H9 (cell line): ENCODE measurements around the gene TIFAB. TPM values are rescaled to one million over a fixed set of nuclear protein-coding genes. Genes with fewer than 3 reads are reported as not detected.

Experiments
- DNase-seq: peaks from one replicate; pipeline ENCODE4 v3.0.0-alpha.2; 2017
- H2AFZ ChIP-seq: one replicate; pipeline ENCODE4 v1.6.1; 2013; ENCODE audit warnings: mild to moderate bottlenecking, low read length, control low read depth, moderate library complexity
- H2AK5ac ChIP-seq: 2 replicates; pipeline ENCODE4 v1.6.1; 2013; ENCODE audit warnings: low read length, control low read depth, mixed read lengths; ENCODE audit not compliant: insufficient read length
- H2BK120ac ChIP-seq: one replicate; pipeline ENCODE4 v1.6.1; 2013; ENCODE audit warnings: low read depth, mild to moderate bottlenecking, low read length, control low read depth, inconsistent platforms; ENCODE audit not compliant: poor library complexity, severe bottlenecking
- H2BK12ac ChIP-seq: 2 replicates; pipeline ENCODE4 v1.6.1; 2013; ENCODE audit warnings: low read length, control low read depth, mixed read lengths, low read depth; ENCODE audit not compliant: insufficient read length
- H2BK15ac ChIP-seq: 2 replicates; pipeline ENCODE4 v1.6.1; 2013; ENCODE audit warnings: low read depth, low read length, control low read depth
- H2BK20ac ChIP-seq: one replicate; pipeline ENCODE4 v1.6.1; 2013; ENCODE audit warnings: low read depth, mild to moderate bottlenecking, low read length, control low read depth, inconsistent platforms; ENCODE audit not compliant: poor library complexity, severe bottlenecking
- H2BK5ac ChIP-seq: 2 replicates; pipeline ENCODE4 v1.6.1; 2013; ENCODE audit warnings: low read length, control low read depth, mixed read lengths; ENCODE audit not compliant: insufficient read length
- H3K14ac ChIP-seq: 2 replicates; pipeline ENCODE4 v1.6.1; 2013; ENCODE audit warnings: low read length, control low read depth; ENCODE audit not compliant: insufficient read depth
- H3K18ac ChIP-seq: 2 replicates; pipeline ENCODE4 v1.6.1; 2013; ENCODE audit warnings: low read depth, mild to moderate bottlenecking, mixed read lengths, low read length, control low read depth; ENCODE audit not compliant: insufficient read length
- H3K23ac ChIP-seq: 2 replicates; pipeline ENCODE4 v1.6.1; 2013; ENCODE audit warnings: low read length, control low read depth, mixed read lengths, low read depth; ENCODE audit not compliant: insufficient read length
- H3K23me2 ChIP-seq: 2 replicates; pipeline ENCODE4 v1.6.1; 2013; ENCODE audit warnings: low read depth, mild to moderate bottlenecking, mixed read lengths, low read length, control low read depth; ENCODE audit not compliant: insufficient read length, poor library complexity, severe bottlenecking
- H3K27ac ChIP-seq: 2 replicates; pipeline ENCODE4 v1.5.1; 2013; ENCODE audit warnings: low read length, control low read depth, mixed read lengths, low read depth; ENCODE audit not compliant: insufficient read length
- H3K27me3 ChIP-seq: 2 replicates; pipeline ENCODE4 v1.6.1; 2013; ENCODE audit warnings: low read length, control low read depth, inconsistent platforms; ENCODE audit not compliant: insufficient read depth
- H3K4ac ChIP-seq: 2 replicates; pipeline ENCODE4 v1.6.1; 2013; ENCODE audit warnings: low read depth, mild to moderate bottlenecking, control low read depth, inconsistent platforms, low read length, moderate library complexity
- H3K4me1 ChIP-seq: 2 replicates; pipeline ENCODE4 v1.6.1; 2013; ENCODE audit warnings: low read length, control low read depth, inconsistent platforms; ENCODE audit not compliant: insufficient read depth
- H3K4me2 ChIP-seq: 2 replicates; pipeline ENCODE4 v1.6.1; 2013; ENCODE audit warnings: low read length, control low read depth, mixed read lengths; ENCODE audit not compliant: insufficient read length, insufficient read depth
- H3K56ac ChIP-seq: 2 replicates; pipeline ENCODE4 v1.6.1; 2013; ENCODE audit warnings: low read depth, mild to moderate bottlenecking, mixed read lengths, low read length, control low read depth; ENCODE audit not compliant: insufficient read length
- H3K79me1 ChIP-seq: 2 replicates; pipeline ENCODE4 v1.6.1; 2013; ENCODE audit warnings: low read depth, mild to moderate bottlenecking, moderate library complexity, low read length, control low read depth, inconsistent platforms; ENCODE audit not compliant: insufficient read depth, poor library complexity, severe bottlenecking
- H3K79me2 ChIP-seq: 2 replicates; pipeline ENCODE4 v1.6.1; 2013; ENCODE audit warnings: low read length, control low read depth, inconsistent platforms; ENCODE audit not compliant: insufficient read depth
- H3K9ac ChIP-seq: 2 replicates; pipeline ENCODE4 v1.6.1; 2013; ENCODE audit warnings: low read length, control low read depth, mixed read lengths; ENCODE audit not compliant: insufficient read length; ENCODE audit errors: extremely low read depth
- H3K9me3 ChIP-seq: one replicate; pipeline ENCODE4 v1.6.1; 2013; ENCODE audit warnings: low read depth, low read length, inconsistent platforms; ENCODE audit not compliant: control insufficient read depth
- H3T11ph ChIP-seq: one replicate; pipeline ENCODE4 v1.6.1; 2013; ENCODE audit warnings: mild to moderate bottlenecking, low read length, control low read depth, inconsistent platforms
- H4K20me1 ChIP-seq: one replicate; pipeline ENCODE4 v1.6.1; 2013; ENCODE audit not compliant: control insufficient read depth, insufficient read length, insufficient read depth
- H4K5ac ChIP-seq: 2 replicates; pipeline ENCODE4 v1.6.1; 2013; ENCODE audit warnings: low read depth, mild to moderate bottlenecking, mixed read lengths, low read length, control low read depth; ENCODE audit not compliant: insufficient read length
- H4K8ac ChIP-seq: replicated peaks from 2 replicates; pipeline ENCODE4 v1.6.1; 2013; ENCODE audit warnings: low read length, control low read depth, mixed read lengths, low read depth; ENCODE audit not compliant: insufficient read length
- H4K91ac ChIP-seq: 2 replicates; pipeline ENCODE4 v1.6.1; 2013; ENCODE audit warnings: low read depth, mild to moderate bottlenecking, moderate library complexity, mixed read lengths, low read length, control low read depth; ENCODE audit not compliant: insufficient read length
- H3K27ac Mint-ChIP-seq, 3 experiments: 2 replicates in 2 of 3; 3 replicates in 1 of 3; pipeline ENCODE4 v1.8.0; 2020 to 2021; ENCODE audit warnings: mixed read lengths in 3 of 3, mild to moderate bottlenecking in 1 of 3, moderate library complexity in 1 of 3
- H3K27me3 Mint-ChIP-seq: 2 replicates; pipeline ENCODE4 v1.8.0; 2021; ENCODE audit warnings: low read depth, mild to moderate bottlenecking, moderate library complexity, mixed read lengths
- H3K36me3 Mint-ChIP-seq, 3 experiments: 2 replicates in 2 of 3; 3 replicates in 1 of 3; pipeline ENCODE4 v1.8.0; 2020 to 2021; ENCODE audit warnings: low read depth in 3 of 3, mixed read lengths in 3 of 3; ENCODE audit not compliant: insufficient read depth in 1 of 3
- H3K4me1 Mint-ChIP-seq, 2 experiments: 2 replicates each; pipeline ENCODE4 v1.8.0; 2020; ENCODE audit warnings: mixed read lengths in 2 of 2
- H3K4me3 Mint-ChIP-seq, 2 experiments: 2 replicates in 1 of 2; 3 replicates in 1 of 2; pipeline ENCODE4 v1.8.0; 2020 to 2021; ENCODE audit warnings: mild to moderate bottlenecking in 2 of 2, mixed read lengths in 2 of 2, moderate library complexity in 1 of 2
- H3K9me3 Mint-ChIP-seq, 2 experiments: 2 replicates in 1 of 2; 3 replicates in 1 of 2; pipeline ENCODE4 v1.8.0; 2020; ENCODE audit warnings: mild to moderate bottlenecking in 2 of 2, mixed read lengths in 2 of 2, moderate library complexity in 1 of 2
- CTCF ChIP-seq: fragments of 200-600 bp; sonication (generic); conservative IDR thresholded peaks from 3 replicates; pipeline ENCODE4 v1.8.0; 2021; ENCODE audit warnings: antibody characterized with exemption, mild to moderate bottlenecking
- WGBS: extraction: QIAGEN DNeasy Blood & Tissue Kit; methylation state at CpG from one replicate; pipeline ENCODE4 v1.1.7; 2013; ENCODE audit warnings: missing lambda C conversion rate, low lambda C conversion rate, mixed read lengths; ENCODE audit not compliant: insufficient read length; ENCODE audit errors: extremely low coverage; 5-methylcytosine and 5-hydroxymethylcytosine counted together
- total RNA-seq: library from RNA; stranded (reverse); gene quantifications from 2 replicates; pipeline ENCODE4 v1.2.1, GENCODE V29; 2021

Gene TIFAB
- total RNA-seq, 1 experiment from 2014 or later = not detected

GRCh38 chr5:135483254-135483653 lies 31.1 kb upstream of the TIFAB start:
- H3K23ac ChIP-seq = no peak overlapping the region
- H2BK20ac ChIP-seq = no peak overlapping the region
- H3K27me3 ChIP-seq = peaks cover 43% of the 10 kb centered on the region
- WGBS = no CpG with 5 or more reads among the region's 1 CpG
- no peak overlapping the region for H4K5ac ChIP-seq
- H3T11ph ChIP-seq = no peak overlapping the region
- H3K27ac ChIP-seq = no peak overlapping the region
- no peak overlapping the region for H2BK5ac ChIP-seq
- H2BK120ac ChIP-seq = no peak overlapping the region
- H3K4me1 Mint-ChIP-seq = peaks cover 31 to 42% of the 10 kb centered on the region in 2 experiments
- no peak overlapping the region for H3K27ac Mint-ChIP-seq
- H3K36me3 Mint-ChIP-seq = no peaks in the 10 kb centered on the region
- no peak overlapping the region for H3K9ac ChIP-seq
- no peaks in the 10 kb centered on the region for H3K79me2 ChIP-seq
- H3K18ac ChIP-seq = no peak overlapping the region
- H3K4ac ChIP-seq = no peak overlapping the region
- H4K91ac ChIP-seq = no peak overlapping the region
- no peak overlapping the region for H2AK5ac ChIP-seq
- no peak overlapping the region for H2BK12ac ChIP-seq
- no peak overlapping the region for H3K4me2 ChIP-seq
- no peak overlapping the region for H2AFZ ChIP-seq
- no peak for DNase-seq
- H3K4me3 Mint-ChIP-seq = no peak overlapping the region
- H3K27me3 Mint-ChIP-seq = no peaks in the 10 kb centered on the region; the same call in 1 of the 2 replicates
- H3K23me2 ChIP-seq = no peaks in the 10 kb centered on the region
- H3K14ac ChIP-seq = no peak overlapping the region
- H3K9me3 Mint-ChIP-seq = peaks cover 0 to 3% of the 10 kb centered on the region in 2 experiments; a peak in 1 of 5 replicates
- H2BK15ac ChIP-seq = no peak overlapping the region
- H3K56ac ChIP-seq = no peak overlapping the region
- H3K79me1 ChIP-seq = no peaks in the 10 kb centered on the region
- no peak for TF ChIP-seq CTCF
- peaks cover 2% of the 10 kb centered on the region for H4K20me1 ChIP-seq
- H4K8ac ChIP-seq = no peak overlapping the region
- no peaks in the 10 kb centered on the region for H3K4me1 ChIP-seq
- H3K9me3 ChIP-seq = no peaks in the 10 kb centered on the region
